ENCODE measurements around the gene NPRL2.

NPRL2 gene

GRCh38 chr3:50323092-50323600 lies 27.4 kb downstream of the NPRL2 start:
- H2BK15ac ChIP-seq (replicated peaks; ENCODE audit: low read depth), result no peak overlapping the region
- peak overlapping the region; percentile 35 for H2BK5ac ChIP-seq (ENCODE audit: low read length)
- no peaks in the 10 kb centered on the region for H3K27me3 ChIP-seq (ENCODE audit: insufficient read depth, low read length, poor library complexity)
- H3K79me1 ChIP-seq (ENCODE audit: low read length), result peaks cover 26% of the 10 kb centered on the region
- peaks cover 11% of the 10 kb centered on the region for H3K36me3 ChIP-seq (ENCODE audit: control insufficient read depth, insufficient read depth, low read length)
- H4K5ac ChIP-seq (ENCODE audit: low read length), result no peak overlapping the region
- H4K8ac ChIP-seq (ENCODE audit: low read depth, low read length), result no peak overlapping the region
- no peak overlapping the region for H3K23ac ChIP-seq (ENCODE audit: low read length)
- H2BK120ac ChIP-seq (ENCODE audit: low read depth, low read length), result no peak overlapping the region
- peak overlapping the region; percentile 96 for H3K56ac ChIP-seq (ENCODE audit: low read length)
- H3K79me2 ChIP-seq (ENCODE audit: control insufficient read depth, insufficient read depth, low read length), result peaks cover 36% of the 10 kb centered on the region
- no peak for DNase-seq
- no peak overlapping the region for H3K4me2 ChIP-seq (ENCODE audit: low read length)
- WGBS (ENCODE audit: extremely low coverage, insufficient coverage, low lambda C conversion rate), result no CpG with 5 or more reads among the region's 4 CpGs
- H2AK5ac ChIP-seq (ENCODE audit: low read length), result no peak overlapping the region
- H3K27ac ChIP-seq (ENCODE audit: low read depth, low read length), result no peak overlapping the region
- H3K4ac ChIP-seq (ENCODE audit: low read depth, low read length), result no peak overlapping the region
- peak overlapping the region; percentile 97 for H3K9ac ChIP-seq (ENCODE audit: low read length)
- no peak overlapping the region for H3K18ac ChIP-seq (ENCODE audit: low read length)
- H3K4me3 ChIP-seq (ENCODE audit: low read length), result no peak overlapping the region
- peaks cover 14% of the 10 kb centered on the region for H3K4me1 ChIP-seq (ENCODE audit: control insufficient read depth, low read depth, low read length)

GRCh38 chr3:50322386-50323091 lies 28.0 kb downstream of the NPRL2 start, which contains the start of gene HYAL2:
TSS of gene HYAL2 (minus strand) at chr3:50322745. CDS start at chr3:50320489, 2,256 bp downstream.
- peak within 1 kb of the TSS; percentile 92 for H2AK5ac ChIP-seq (ENCODE audit: low read length)
- peak within 1 kb of the TSS; percentile 70 for H3K4ac ChIP-seq (ENCODE audit: low read depth, low read length)
- H3K36me3 ChIP-seq (ENCODE audit: control insufficient read depth, insufficient read depth, low read length), result peaks cover 13% of the 10 kb centered on the region
- H3K4me2 ChIP-seq (ENCODE audit: low read length), result peak within 1 kb of the TSS; percentile 94
- peak within 1 kb of the TSS; percentile 73 for H4K5ac ChIP-seq (ENCODE audit: low read length)
- peak within 1 kb of the TSS; percentile 76 for H3K27ac ChIP-seq (ENCODE audit: low read depth, low read length)
- peaks cover 27% of the 10 kb centered on the region for H3K79me1 ChIP-seq (ENCODE audit: low read length)
- peak within 1 kb of the TSS; percentile 96 for H3K56ac ChIP-seq (ENCODE audit: low read length)
- H3K18ac ChIP-seq (ENCODE audit: low read length), result peak within 1 kb of the TSS; percentile 86
- H3K27me3 ChIP-seq (ENCODE audit: insufficient read depth, low read length, poor library complexity), result no peaks in the 10 kb centered on the region
- H4K8ac ChIP-seq (ENCODE audit: low read depth, low read length), result no peak within 1 kb of the TSS
- no CpG with 5 or more reads among the region's 31 CpGs for WGBS (ENCODE audit: extremely low coverage, insufficient coverage, low lambda C conversion rate)
- H2BK15ac ChIP-seq (replicated peaks; ENCODE audit: low read depth), result no peak within 1 kb of the TSS
- peak within 1 kb of the TSS; percentile 53 for H3K23ac ChIP-seq (ENCODE audit: low read length)
- H3K4me3 ChIP-seq (ENCODE audit: low read length), result peak within 1 kb of the TSS; percentile 65
- H2BK120ac ChIP-seq (ENCODE audit: low read depth, low read length), result peak within 1 kb of the TSS; percentile 55
- H2BK5ac ChIP-seq (ENCODE audit: low read length), result peak within 1 kb of the TSS; percentile 83
- peak; percentile 61 for DNase-seq
- peak within 1 kb of the TSS; percentile 97 for H3K9ac ChIP-seq (ENCODE audit: low read length)
- peaks cover 34% of the 10 kb centered on the region for H3K79me2 ChIP-seq (ENCODE audit: control insufficient read depth, insufficient read depth, low read length)
- H3K4me1 ChIP-seq (ENCODE audit: control insufficient read depth, low read depth, low read length), result peaks cover 14% of the 10 kb centered on the region

- peaks cover 29% of the 10 kb centered on the region for H3K79me2 ChIP-seq (ENCODE audit: control insufficient read depth, insufficient read depth, low read length)
- peak overlapping the region; percentile 76 for H3K27ac ChIP-seq (ENCODE audit: low read depth, low read length)
- peak overlapping the region; percentile 53 for H3K23ac ChIP-seq (ENCODE audit: low read length)
- H3K9ac ChIP-seq (ENCODE audit: low read length), result peak overlapping the region; percentile 97
- peaks cover 13% of the 10 kb centered on the region for H3K36me3 ChIP-seq (ENCODE audit: control insufficient read depth, insufficient read depth, low read length)
- peak overlapping the region; percentile 83 for H2BK5ac ChIP-seq (ENCODE audit: low read length)
- peak overlapping the region; percentile 96 for H3K56ac ChIP-seq (ENCODE audit: low read length)
- peak overlapping the region; percentile 73 for H4K5ac ChIP-seq (ENCODE audit: low read length)
- H3K4ac ChIP-seq (ENCODE audit: low read depth, low read length), result peak overlapping the region; percentile 70
- peak overlapping the region; percentile 55 for H2BK120ac ChIP-seq (ENCODE audit: low read depth, low read length)
- peaks cover 14% of the 10 kb centered on the region for H3K4me1 ChIP-seq (ENCODE audit: control insufficient read depth, low read depth, low read length)
- H2BK15ac ChIP-seq (replicated peaks; ENCODE audit: low read depth), result no peak overlapping the region
- peak overlapping the region; percentile 86 for H3K18ac ChIP-seq (ENCODE audit: low read length)
- peak overlapping the region; percentile 65 for H3K4me3 ChIP-seq (ENCODE audit: low read length)
- WGBS (ENCODE audit: extremely low coverage, insufficient coverage, low lambda C conversion rate), result no CpG with 5 or more reads among the region's 14 CpGs
- no peak overlapping the region for H4K8ac ChIP-seq (ENCODE audit: low read depth, low read length)
- no peaks in the 10 kb centered on the region for H3K27me3 ChIP-seq (ENCODE audit: insufficient read depth, low read length, poor library complexity)
- no peak for DNase-seq
- H2AK5ac ChIP-seq (ENCODE audit: low read length), result peak overlapping the region; percentile 92
- peaks cover 27% of the 10 kb centered on the region for H3K79me1 ChIP-seq (ENCODE audit: low read length)
- peak overlapping the region; percentile 94 for H3K4me2 ChIP-seq (ENCODE audit: low read length)
Observed at GRCh38 chr3:50322115-50322385, 28.5 kb downstream of the NPRL2 start.

GRCh38 chr3:50321336-50322114 lies 29.1 kb downstream of the NPRL2 start:
- peaks cover 27% of the 10 kb centered on the region for H3K79me2 ChIP-seq (ENCODE audit: control insufficient read depth, insufficient read depth, low read length)
- H3K4me1 ChIP-seq (ENCODE audit: control insufficient read depth, low read depth, low read length), result peaks cover 14% of the 10 kb centered on the region
- H3K56ac ChIP-seq (ENCODE audit: low read length), result peak overlapping the region; percentile 96
- H3K18ac ChIP-seq (ENCODE audit: low read length), result peak overlapping the region; percentile 86
- H3K36me3 ChIP-seq (ENCODE audit: control insufficient read depth, insufficient read depth, low read length), result peaks cover 13% of the 10 kb centered on the region
- no peak overlapping the region for H4K8ac ChIP-seq (ENCODE audit: low read depth, low read length)
- peak overlapping the region; percentile 96 for H2BK5ac ChIP-seq (ENCODE audit: low read length)
- no peak overlapping the region for H2BK120ac ChIP-seq (ENCODE audit: low read depth, low read length)
- DNase-seq, result peak; percentile 97
- peak overlapping the region; percentile 94 for H3K4me2 ChIP-seq (ENCODE audit: low read length)
- peak overlapping the region; percentile 97 for H3K9ac ChIP-seq (ENCODE audit: low read length)
- no peak overlapping the region for H2BK15ac ChIP-seq (replicated peaks; ENCODE audit: low read depth)
- H3K27me3 ChIP-seq (ENCODE audit: insufficient read depth, low read length, poor library complexity), result no peaks in the 10 kb centered on the region
- peak overlapping the region; percentile 70 for H3K4ac ChIP-seq (ENCODE audit: low read depth, low read length)
- no peak overlapping the region for H2AK5ac ChIP-seq (ENCODE audit: low read length)
- peaks cover 27% of the 10 kb centered on the region for H3K79me1 ChIP-seq (ENCODE audit: low read length)
- H4K5ac ChIP-seq (ENCODE audit: low read length), result no peak overlapping the region
- H3K23ac ChIP-seq (ENCODE audit: low read length), result peak overlapping the region; percentile 33
- peak overlapping the region; percentile 76 for H3K27ac ChIP-seq (ENCODE audit: low read depth, low read length)
- peak overlapping the region; percentile 94 for H3K4me3 ChIP-seq (ENCODE audit: low read length)
- WGBS (ENCODE audit: extremely low coverage, insufficient coverage, low lambda C conversion rate), result no CpG with 5 or more reads among the region's 59 CpGs

GRCh38 chr3:50320853-50321335 lies 29.7 kb downstream of the NPRL2 start:
- peak; percentile 81 for DNase-seq
- H3K27me3 ChIP-seq (ENCODE audit: insufficient read depth, low read length, poor library complexity), result no peaks in the 10 kb centered on the region
- H4K8ac ChIP-seq (ENCODE audit: low read depth, low read length), result no peak overlapping the region
- H3K4me2 ChIP-seq (ENCODE audit: low read length), result peak overlapping the region; percentile 73
- peaks cover 13% of the 10 kb centered on the region for H3K36me3 ChIP-seq (ENCODE audit: control insufficient read depth, insufficient read depth, low read length)
- H3K56ac ChIP-seq (ENCODE audit: low read length), result peak overlapping the region; percentile 96
- peak overlapping the region; percentile 63 for H3K4ac ChIP-seq (ENCODE audit: low read depth, low read length)
- H3K18ac ChIP-seq (ENCODE audit: low read length), result peak overlapping the region; percentile 53
- peaks cover 14% of the 10 kb centered on the region for H3K4me1 ChIP-seq (ENCODE audit: control insufficient read depth, low read depth, low read length)
- no peak overlapping the region for H2BK15ac ChIP-seq (replicated peaks; ENCODE audit: low read depth)
- peak overlapping the region; percentile 28 for H2AK5ac ChIP-seq (ENCODE audit: low read length)
- WGBS (ENCODE audit: extremely low coverage, insufficient coverage, low lambda C conversion rate), result no CpG with 5 or more reads among the region's 45 CpGs
- H3K79me1 ChIP-seq (ENCODE audit: low read length), result peaks cover 29% of the 10 kb centered on the region
- peak overlapping the region; percentile 76 for H3K27ac ChIP-seq (ENCODE audit: low read depth, low read length)
- H4K5ac ChIP-seq (ENCODE audit: low read length), result no peak overlapping the region
- H2BK5ac ChIP-seq (ENCODE audit: low read length), result peak overlapping the region; percentile 18
- peak overlapping the region; percentile 94 for H3K4me3 ChIP-seq (ENCODE audit: low read length)
- peak overlapping the region; percentile 32 for H3K23ac ChIP-seq (ENCODE audit: low read length)
- no peak overlapping the region for H2BK120ac ChIP-seq (ENCODE audit: low read depth, low read length)
- H3K9ac ChIP-seq (ENCODE audit: low read length), result peak overlapping the region; percentile 94
- peaks cover 27% of the 10 kb centered on the region for H3K79me2 ChIP-seq (ENCODE audit: control insufficient read depth, insufficient read depth, low read length)

All from mesendoderm (in vitro differentiated cells).